ENCODE measurements around the gene POPDC3.

DNA sequence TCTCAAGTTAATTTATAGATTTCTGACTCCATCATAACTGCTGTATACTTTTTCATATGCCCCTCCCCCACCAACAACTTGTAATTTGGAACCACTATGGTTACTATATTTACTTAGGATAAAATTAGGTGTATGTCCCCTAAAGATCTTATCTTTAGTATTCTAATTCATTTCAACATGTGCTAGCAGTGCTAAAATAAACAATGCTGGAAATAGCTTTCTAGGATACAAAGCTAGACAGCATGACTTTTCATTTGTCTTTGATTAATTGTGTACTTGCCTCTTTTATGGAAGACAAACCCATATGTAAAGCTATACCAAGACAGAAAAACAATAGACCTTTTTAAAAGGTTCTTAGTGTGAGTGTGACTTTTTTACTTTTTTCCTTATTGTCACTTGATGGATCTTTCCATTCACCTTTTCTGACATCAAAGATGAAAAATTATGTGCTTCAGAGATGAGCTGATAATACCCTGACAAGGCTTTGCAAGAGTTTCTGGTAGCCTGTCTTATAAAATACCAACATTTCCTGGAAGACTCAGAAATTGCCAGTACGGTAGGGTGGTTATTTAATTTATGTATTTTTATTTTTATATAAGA is 31.2 kb upstream of the POPDC3 start:
- TF ChIP-seq ZNF76 (tag by site-specific recombination; IDR thresholded peaks at IDR 0.05; ENCODE audit: borderline replicate concordance, low read depth), result no peak
- no peak for TF ChIP-seq ZBTB7A (tag by site-specific recombination; IDR thresholded peaks at IDR 0.05; ENCODE audit: low read depth)
- TF ChIP-seq, protein P1, sequence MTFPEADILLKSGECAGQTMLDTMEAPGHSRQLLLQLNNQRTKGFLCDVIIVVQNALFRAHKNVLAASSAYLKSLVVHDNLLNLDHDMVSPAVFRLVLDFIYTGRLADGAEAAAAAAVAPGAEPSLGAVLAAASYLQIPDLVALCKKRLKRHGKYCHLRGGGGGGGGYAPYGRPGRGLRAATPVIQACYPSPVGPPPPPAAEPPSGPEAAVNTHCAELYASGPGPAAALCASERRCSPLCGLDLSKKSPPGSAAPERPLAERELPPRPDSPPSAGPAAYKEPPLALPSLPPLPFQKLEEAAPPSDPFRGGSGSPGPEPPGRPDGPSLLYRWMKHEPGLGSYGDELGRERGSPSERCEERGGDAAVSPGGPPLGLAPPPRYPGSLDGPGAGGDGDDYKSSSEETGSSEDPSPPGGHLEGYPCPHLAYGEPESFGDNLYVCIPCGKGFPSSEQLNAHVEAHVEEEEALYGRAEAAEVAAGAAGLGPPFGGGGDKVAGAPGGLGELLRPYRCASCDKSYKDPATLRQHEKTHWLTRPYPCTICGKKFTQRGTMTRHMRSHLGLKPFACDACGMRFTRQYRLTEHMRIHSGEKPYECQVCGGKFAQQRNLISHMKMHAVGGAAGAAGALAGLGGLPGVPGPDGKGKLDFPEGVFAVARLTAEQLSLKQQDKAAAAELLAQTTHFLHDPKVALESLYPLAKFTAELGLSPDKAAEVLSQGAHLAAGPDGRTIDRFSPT (tag by site-specific recombination; IDR thresholded peaks at IDR 0.05), result no peak
- TF ChIP-seq, protein P2, sequence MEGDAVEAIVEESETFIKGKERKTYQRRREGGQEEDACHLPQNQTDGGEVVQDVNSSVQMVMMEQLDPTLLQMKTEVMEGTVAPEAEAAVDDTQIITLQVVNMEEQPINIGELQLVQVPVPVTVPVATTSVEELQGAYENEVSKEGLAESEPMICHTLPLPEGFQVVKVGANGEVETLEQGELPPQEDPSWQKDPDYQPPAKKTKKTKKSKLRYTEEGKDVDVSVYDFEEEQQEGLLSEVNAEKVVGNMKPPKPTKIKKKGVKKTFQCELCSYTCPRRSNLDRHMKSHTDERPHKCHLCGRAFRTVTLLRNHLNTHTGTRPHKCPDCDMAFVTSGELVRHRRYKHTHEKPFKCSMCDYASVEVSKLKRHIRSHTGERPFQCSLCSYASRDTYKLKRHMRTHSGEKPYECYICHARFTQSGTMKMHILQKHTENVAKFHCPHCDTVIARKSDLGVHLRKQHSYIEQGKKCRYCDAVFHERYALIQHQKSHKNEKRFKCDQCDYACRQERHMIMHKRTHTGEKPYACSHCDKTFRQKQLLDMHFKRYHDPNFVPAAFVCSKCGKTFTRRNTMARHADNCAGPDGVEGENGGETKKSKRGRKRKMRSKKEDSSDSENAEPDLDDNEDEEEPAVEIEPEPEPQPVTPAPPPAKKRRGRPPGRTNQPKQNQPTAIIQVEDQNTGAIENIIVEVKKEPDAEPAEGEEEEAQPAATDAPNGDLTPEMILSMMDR (tag by site-specific recombination; IDR thresholded peaks at IDR 0.05), result no peak
- no peak for TF ChIP-seq YY1 (tag by site-specific recombination; IDR thresholded peaks at IDR 0.05)
- no peak for TF ChIP-seq ZIC2 (tag by site-specific recombination; IDR thresholded peaks at IDR 0.05)
